ENCODE measurements around the gene ASTN2.

- TF ChIP-seq POLR2A (IDR thresholded peaks at IDR 0.05), result no peak
- TF ChIP-seq, protein P1, sequence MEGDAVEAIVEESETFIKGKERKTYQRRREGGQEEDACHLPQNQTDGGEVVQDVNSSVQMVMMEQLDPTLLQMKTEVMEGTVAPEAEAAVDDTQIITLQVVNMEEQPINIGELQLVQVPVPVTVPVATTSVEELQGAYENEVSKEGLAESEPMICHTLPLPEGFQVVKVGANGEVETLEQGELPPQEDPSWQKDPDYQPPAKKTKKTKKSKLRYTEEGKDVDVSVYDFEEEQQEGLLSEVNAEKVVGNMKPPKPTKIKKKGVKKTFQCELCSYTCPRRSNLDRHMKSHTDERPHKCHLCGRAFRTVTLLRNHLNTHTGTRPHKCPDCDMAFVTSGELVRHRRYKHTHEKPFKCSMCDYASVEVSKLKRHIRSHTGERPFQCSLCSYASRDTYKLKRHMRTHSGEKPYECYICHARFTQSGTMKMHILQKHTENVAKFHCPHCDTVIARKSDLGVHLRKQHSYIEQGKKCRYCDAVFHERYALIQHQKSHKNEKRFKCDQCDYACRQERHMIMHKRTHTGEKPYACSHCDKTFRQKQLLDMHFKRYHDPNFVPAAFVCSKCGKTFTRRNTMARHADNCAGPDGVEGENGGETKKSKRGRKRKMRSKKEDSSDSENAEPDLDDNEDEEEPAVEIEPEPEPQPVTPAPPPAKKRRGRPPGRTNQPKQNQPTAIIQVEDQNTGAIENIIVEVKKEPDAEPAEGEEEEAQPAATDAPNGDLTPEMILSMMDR (IDR thresholded peaks at IDR 0.05), result no peak
Measured at GRCh38 chr9:116394894-116395698, 1019.8 kb downstream of the ASTN2 start.

Measured in lower leg skin (tissue), 3 donors.